Fibroblast of lung (primary cell): ENCODE measurements around the gene S100A8.

ENCODE experiments used
- CTCF ChIP-seq, 2 donors: IDR thresholded peaks in 1 of 2; conservative IDR thresholded peaks in 1 of 2; 1 replicate in 1 of 2; 2 replicates in 1 of 2; pipeline ENCODE4 v1.5.1; 2011 to 2012; ENCODE audit warnings: low read length in 2 of 2, control low read depth in 1 of 2, inconsistent platforms in 1 of 2, low read depth in 1 of 2, mild to moderate bottlenecking in 1 of 2
- EZH2 ChIP-seq: IDR thresholded peaks from 2 replicates; pipeline ENCODE4 v1.5.1; 2012; ENCODE audit warnings: low read length, control low read depth, mild to moderate bottlenecking; ENCODE audit errors: missing control alignments

GRCh38 chr1:153365696-153366095, 25.2 kb downstream of the S100A8 start:
- no peak for TF ChIP-seq EZH2
- no peak for TF ChIP-seq CTCF (conservative IDR thresholded peaks at IDR 0.05 in 1 of 2, IDR thresholded peaks at IDR 0.05 in 1 of 2; ENCODE audit: low read depth in 1 of 2, low read length in 2 of 2)
